Measurements from ENCODE around the gene TBC1D7.

- no peak for TF ChIP-seq POLR2A (IDR thresholded peaks at IDR 0.05; ENCODE audit: low read depth, low read length)
- TF ChIP-seq POLR2AphosphoS5 (IDR thresholded peaks at IDR 0.05; ENCODE audit: low read depth, low read length) = no peak
- no peak for TF ChIP-seq SPI1 (IDR thresholded peaks at IDR 0.05; ENCODE audit: low read depth, low read length)
- TF ChIP-seq TAF1 (IDR thresholded peaks at IDR 0.05; ENCODE audit: low read depth, low read length) = no peak
Measured at GRCh38 chr6:13278991-13279390, 49.3 kb downstream of the TBC1D7 start.

Data from GM12891 (cell line).